H1 (cell line): Measurements from ENCODE around the gene RABGGTA. TPM values are rescaled to one million over a fixed set of nuclear protein-coding genes. Genes with fewer than 3 reads are reported as not detected.

Source experiments
- CTCF ChIA-PET: fragments of 300-600 bp; sonication (Branson Sonifier 250); formaldehyde crosslinking; loops from one replicate; lab custom pipeline; 2021; ENCODE audit not compliant: partially characterized antibody; lab: Charles Lee
- POLR2A ChIA-PET: fragments of 300-600 bp; sonication (Branson Sonifier 250); formaldehyde crosslinking; loops from one replicate; lab custom pipeline; 2021; ENCODE audit warnings: inconsistent platforms; ENCODE audit not compliant: partially characterized antibody; lab: Charles Lee
- DNase-seq, 2 experiments: peaks; one replicate each; pipeline versions ENCODE4 v3.0.0 to v3.0.0-alpha.2; 2010 to 2022; ENCODE audit warnings: low spot score in 2 of 2, low read depth in 1 of 2, mixed read lengths in 1 of 2
- FAIRE-seq: peaks from 2 replicates; lab custom pipeline; 2011; peaks lifted over from hg19 to GRCh38; lab: Jason Lieb, UNC
- H2AFZ ChIP-seq: 2 replicates; pipeline ENCODE4 v1.8.1; 2012; ENCODE audit warnings: low read length, inconsistent platforms
- H2AK5ac ChIP-seq: 2 replicates; pipeline ENCODE4 v1.6.1; 2013; ENCODE audit warnings: low read depth, low read length
- H2BK120ac ChIP-seq: replicated peaks from 2 replicates; pipeline ENCODE3; 2013; ENCODE audit warnings: low read depth, low read length, inconsistent platforms
- H2BK12ac ChIP-seq: 2 replicates; pipeline ENCODE4 v1.6.1; 2013; ENCODE audit warnings: low read depth, low read length
- H2BK15ac ChIP-seq: 2 replicates; pipeline ENCODE4 v1.6.1; 2013; ENCODE audit warnings: low read length
- H2BK20ac ChIP-seq: 2 replicates; pipeline ENCODE4 v1.6.1; 2013; ENCODE audit warnings: low read length
- H2BK5ac ChIP-seq: 2 replicates; pipeline ENCODE4 v1.6.1; 2013; ENCODE audit warnings: low read depth, low read length
- H3K14ac ChIP-seq: 2 replicates; pipeline ENCODE4 v1.6.1; 2013; ENCODE audit warnings: inconsistent platforms; ENCODE audit not compliant: insufficient read length
- H3K18ac ChIP-seq: 2 replicates; pipeline ENCODE4 v1.6.1; 2013; ENCODE audit warnings: low read length; ENCODE audit errors: extremely low read depth
- H3K23ac ChIP-seq: 2 replicates; pipeline ENCODE4 v1.6.1; 2013; ENCODE audit warnings: inconsistent platforms; ENCODE audit not compliant: insufficient read length
- H3K23me2 ChIP-seq: 2 replicates; pipeline ENCODE4 v1.6.1; 2013; ENCODE audit warnings: low read depth, low read length
- H3K27ac ChIP-seq: 2 replicates; pipeline ENCODE4 v1.6.1; 2011; ENCODE audit warnings: low read depth, low read length, inconsistent platforms
- H3K27me3 ChIP-seq, 4 experiments: replicated peaks in 1 of 4; 1 replicate in 1 of 4; 2 replicates in 3 of 4; pipeline versions ENCODE4 v1.6.1 to v1.8.1; 2011 to 2013; ENCODE audit warnings: low read length in 3 of 4, mild to moderate bottlenecking in 3 of 4, inconsistent platforms in 2 of 4, mixed read lengths in 2 of 4, moderate library complexity in 1 of 4; ENCODE audit not compliant: control insufficient read depth in 3 of 4, insufficient read depth in 3 of 4; ENCODE audit errors: extremely low read depth in 1 of 4
- H3K36me3 ChIP-seq, 4 experiments: 2 replicates each; pipeline versions ENCODE4 v1.6.1 to v1.8.1; 2011 to 2013; ENCODE audit warnings: mild to moderate bottlenecking in 4 of 4, low read length in 3 of 4, moderate library complexity in 2 of 4, control low read depth in 1 of 4, inconsistent platforms in 1 of 4; ENCODE audit not compliant: insufficient read depth in 4 of 4, control insufficient read depth in 2 of 4
- H3K4ac ChIP-seq: replicated peaks from 2 replicates; pipeline ENCODE3; 2013; ENCODE audit warnings: low read length, low read depth, mixed read lengths, inconsistent platforms; ENCODE audit not compliant: insufficient read length
- H3K4me1 ChIP-seq, 4 experiments: replicated peaks in 1 of 4; 1 replicate in 1 of 4; 2 replicates in 3 of 4; pipeline versions ENCODE4 v1.6.1 to v1.8.1; 2011 to 2013; ENCODE audit warnings: low read length in 3 of 4, inconsistent platforms in 2 of 4, mixed read lengths in 1 of 4; ENCODE audit not compliant: insufficient read depth in 4 of 4, control insufficient read depth in 3 of 4
- H3K4me2 ChIP-seq, 2 experiments: 2 replicates each; pipeline versions ENCODE4 v1.6.1 to v1.8.1; 2011 to 2013; ENCODE audit warnings: low read depth in 2 of 2, low read length in 2 of 2, control low read depth in 1 of 2, inconsistent platforms in 1 of 2, mild to moderate bottlenecking in 1 of 2; ENCODE audit not compliant: insufficient read depth in 1 of 2
- H3K4me3 ChIP-seq, 4 experiments: fragments of 200-600, 300-600 bp in 1 of 4; sonication (generic), shearing (Covaris generic), sonication (Bioruptor Twin) in 1 of 4; 2 replicates each; pipeline versions ENCODE4 v1.5.1 to v1.8.1; 2011 to 2016; ENCODE audit warnings: low read length in 4 of 4, low read depth in 3 of 4, control low read depth in 2 of 4, inconsistent platforms in 2 of 4, mild to moderate bottlenecking in 2 of 4, mixed read lengths in 1 of 4, moderate library complexity in 1 of 4; ENCODE audit not compliant: insufficient read depth in 2 of 4; ENCODE audit errors: extremely low read depth in 1 of 4
- H3K56ac ChIP-seq: replicated peaks from 2 replicates; pipeline ENCODE3; 2013; ENCODE audit warnings: low read depth, mild to moderate bottlenecking, mixed read lengths, low read length, inconsistent platforms; ENCODE audit not compliant: insufficient read length
- H3K79me1 ChIP-seq: 2 replicates; pipeline ENCODE4 v1.6.1; 2013; ENCODE audit warnings: low read depth, low read length, control low read depth
- H3K79me2 ChIP-seq, 2 experiments: 2 replicates each; pipeline versions ENCODE4 v1.6.1 to v1.8.1; 2012 to 2013; ENCODE audit warnings: low read length in 2 of 2, mild to moderate bottlenecking in 2 of 2, inconsistent platforms in 1 of 2; ENCODE audit not compliant: insufficient read depth in 2 of 2, control insufficient read depth in 1 of 2
- H3K9ac ChIP-seq, 4 experiments: replicated peaks in 1 of 4; 1 replicate in 1 of 4; 2 replicates in 3 of 4; pipeline versions ENCODE4 v1.6.1 to v1.8.1; 2011 to 2013; ENCODE audit warnings: low read depth in 3 of 4, low read length in 3 of 4, control low read depth in 2 of 4, mild to moderate bottlenecking in 2 of 4, moderate library complexity in 2 of 4, inconsistent platforms in 1 of 4; ENCODE audit errors: extremely low read depth in 1 of 4
- H3K9me3 ChIP-seq, 2 experiments: 2 replicates each; pipeline versions ENCODE4 v1.6.1 to v1.8.1; 2012 to 2013; ENCODE audit warnings: mild to moderate bottlenecking in 2 of 2, moderate library complexity in 2 of 2, control low read depth in 1 of 2, inconsistent platforms in 1 of 2, low read depth in 1 of 2, low read length in 1 of 2, mixed read lengths in 1 of 2; ENCODE audit not compliant: insufficient read depth in 2 of 2
- H4K20me1 ChIP-seq, 2 experiments: replicated peaks in 1 of 2; 2 replicates each; pipeline versions ENCODE3 to v1.8.1; 2011 to 2013; ENCODE audit warnings: inconsistent platforms in 2 of 2, low read length in 2 of 2, mild to moderate bottlenecking in 1 of 2; ENCODE audit not compliant: insufficient read depth in 2 of 2, control insufficient read depth in 1 of 2
- H4K5ac ChIP-seq: 2 replicates; pipeline ENCODE4 v1.6.1; 2013; ENCODE audit warnings: low read length, low read depth, mixed read lengths, inconsistent platforms; ENCODE audit not compliant: insufficient read length
- H4K8ac ChIP-seq: 2 replicates; pipeline ENCODE4 v1.8.0; 2013; ENCODE audit warnings: mild to moderate bottlenecking, moderate library complexity, low read length, inconsistent platforms; ENCODE audit not compliant: insufficient read depth; ENCODE audit errors: extremely low read depth
- H4K91ac ChIP-seq: replicated peaks from 2 replicates; pipeline ENCODE3; 2013; ENCODE audit warnings: low read length, mixed read lengths, inconsistent platforms; ENCODE audit not compliant: insufficient read length
- ASH2L ChIP-seq: fragments of 200-600, 300-600 bp; sonication (generic); IDR thresholded peaks from one replicate; pipeline ENCODE4 v1.7.1; 2017; ENCODE audit warnings: low read length
- GTF2F1 ChIP-seq: IDR thresholded peaks from 2 replicates; pipeline ENCODE4 v1.6.1; 2012; ENCODE audit warnings: low read depth, low read length, improper control_type of control experiment, borderline replicate concordance
- POU5F1 ChIP-seq: IDR thresholded peaks from 2 replicates; pipeline ENCODE4 v1.6.1; 2011; ENCODE audit warnings: low read depth, mild to moderate bottlenecking, low read length, moderate library complexity
- SIRT6 ChIP-seq: IDR thresholded peaks from one replicate; pipeline ENCODE4 v1.7.1; 2012; ENCODE audit warnings: low read length, inconsistent platforms
- SP4 ChIP-seq: IDR thresholded peaks from 2 replicates; pipeline ENCODE4 v1.6.1; 2012; ENCODE audit warnings: low read length, inconsistent platforms
- WGBS, 2 experiments: shearing (Covaris generic) in 1 of 2; methylation state at CpG; one replicate each; pipeline versions ENCODE4 v1.1.6 to v1.1.7; 2013 to 2015; ENCODE audit warnings: low lambda C conversion rate in 2 of 2, mixed read lengths in 2 of 2, inconsistent platforms in 1 of 2, low coverage in 1 of 2, missing lambda C conversion rate in 1 of 2; ENCODE audit not compliant: insufficient replicate concordance in 2 of 2, insufficient coverage in 1 of 2, insufficient read length in 1 of 2; ENCODE audit errors: extremely low coverage in 1 of 2, missing lambda C conversion rate in 1 of 2; 5-methylcytosine and 5-hydroxymethylcytosine counted together
- polyA plus RNA-seq, 7 experiments: library from polyadenylated mRNA; depleted of rRNA in 3 of 7; stranded (reverse) in 5 of 7; unstranded in 2 of 7; fragments of >200 nt in 5 of 7; fragments of 200-250 nt in 2 of 7; gene quantifications; 1 replicate in 5 of 7; 2 replicates in 1 of 7; 4 replicates in 1 of 7; pipeline versions ENCODE4 v1.2.1 to v1.2.3, GENCODE V29; 2011 to 2013; ENCODE audit warnings: missing spikeins in 2 of 7, mixed read lengths in 2 of 7
- total RNA-seq: library from RNA; stranded (reverse); fragmentation: NEBNext Ultra II Directional; extraction: Animal tissue kit (Norgen Biotek cat#: 25700); gene quantifications from 2 replicates; pipeline ENCODE4 v1.2.1, GENCODE V29; 2021
- TF ChIP-seq, protein P1 (sequence below), 3 experiments: IDR thresholded peaks; 1 replicate in 2 of 3; 2 replicates in 1 of 3; pipeline versions ENCODE4 v1.5.1 to v1.6.1; 2011; ENCODE audit warnings: low read length in 3 of 3, mild to moderate bottlenecking in 3 of 3, inconsistent platforms in 2 of 3, low read depth in 1 of 3, moderate library complexity in 1 of 3; ENCODE audit not compliant: insufficient read depth in 1 of 3; ENCODE audit errors: control extremely low read depth in 1 of 3
- TF ChIP-seq, protein P2 (sequence below): IDR thresholded peaks from 2 replicates; pipeline ENCODE4 v1.6.1; 2011; ENCODE audit warnings: low read length, improper control_type of control experiment

Gene RABGGTA
- total and polyA plus RNA-seq, 2 of the 8 experiments (the other 6 are each of a cell fraction or from before 2014, with no cell fraction given), result 16.0 to 49.8 TPM

DNA sequence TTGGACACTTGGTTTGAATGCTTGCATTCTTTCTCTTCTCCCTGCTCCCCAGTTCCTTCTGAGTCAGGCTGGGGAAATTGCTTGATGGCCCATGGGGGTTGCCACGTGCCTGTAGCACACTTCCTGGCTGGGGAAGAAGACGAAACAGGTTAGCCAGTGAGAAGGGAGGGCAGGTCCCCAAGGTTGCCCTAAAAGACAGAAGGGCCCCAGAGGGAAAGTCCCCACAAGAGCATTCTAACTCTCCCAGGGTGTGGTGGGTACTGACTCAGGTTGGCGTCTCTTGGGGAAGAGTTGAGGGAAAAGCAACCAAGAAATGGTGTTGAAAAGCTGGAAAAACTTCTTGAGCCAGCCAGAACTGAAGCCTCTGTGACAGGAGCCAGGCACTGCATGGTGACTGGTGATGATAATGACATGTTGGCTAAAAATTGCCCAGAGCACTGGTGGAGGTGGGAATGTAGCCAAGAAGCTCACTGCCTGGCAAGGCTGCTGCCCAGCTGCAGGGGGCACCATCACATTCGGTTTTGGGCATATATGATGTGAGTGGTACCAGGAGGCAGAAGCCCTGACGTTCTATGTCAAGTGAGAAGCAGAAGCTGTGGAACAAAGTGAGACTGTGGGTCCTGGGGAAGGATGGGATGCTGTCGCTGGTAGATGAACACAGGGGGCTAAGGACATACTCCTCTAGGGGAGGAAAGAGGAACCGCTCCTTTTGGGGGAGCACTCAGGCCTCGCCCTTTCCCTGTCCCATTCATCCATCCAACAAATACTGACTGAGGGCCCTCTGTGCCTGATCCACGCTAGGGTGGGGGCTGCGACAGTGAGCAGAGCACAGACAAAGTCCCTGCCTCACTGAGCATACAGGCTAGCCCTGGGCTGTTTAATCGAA lies 8.1 kb upstream of the RABGGTA start:
- no peak overlapping the region for H2BK20ac ChIP-seq
- H3K18ac ChIP-seq, result no peak overlapping the region
- ChIA-PET POLR2A (interaction anchor here (0.9 to 3.5 kb wide), 7 partner anchors 8 to 103 kb away, joined by 3 to 25 read pairs (median 4); partner anchors contain the start of genes CHMP4A and RABGGTA), CTCF (interaction anchor here (0.7 to 11.5 kb wide), 12 partner anchors 8 to 152 kb away, joined by 3 to 137 read pairs (median 8); partner anchors contain the start of genes CIDEB, DHRS1, LTB4R2 and NOP9)
- no peak overlapping the region for H2BK120ac ChIP-seq
- H2BK15ac ChIP-seq, result no peak overlapping the region
- no peaks in the 10 kb centered on the region for H3K4me1 ChIP-seq
- no peak for FAIRE-seq
- H3K4me2 ChIP-seq, result no peak overlapping the region
- no peak overlapping the region for H3K14ac ChIP-seq
- no peak overlapping the region for H4K8ac ChIP-seq
- no peak overlapping the region for H3K56ac ChIP-seq
- H4K20me1 ChIP-seq, result peaks cover 0 to 3% of the 10 kb centered on the region in 2 experiments
- H3K36me3 ChIP-seq, result no peaks in the 10 kb centered on the region
- H3K9me3 ChIP-seq, result no peaks in the 10 kb centered on the region
- H3K79me1 ChIP-seq, result no peaks in the 10 kb centered on the region; the same call in 1 of the 2 replicates
- H3K27ac ChIP-seq, result no peak overlapping the region
- H4K5ac ChIP-seq, result no peak overlapping the region
- H3K23me2 ChIP-seq, result no peaks in the 10 kb centered on the region
- H3K79me2 ChIP-seq, result no peaks in the 10 kb centered on the region
- H2AK5ac ChIP-seq, result no peak overlapping the region
- H3K9ac ChIP-seq, result no peak overlapping the region; a peak in 1 of 7 replicates
- H2AFZ ChIP-seq, result no peak overlapping the region
- H4K91ac ChIP-seq, result no peak overlapping the region
- DNase-seq, result no peak
- no peak overlapping the region for H2BK5ac ChIP-seq
- no peaks in the 10 kb centered on the region for H3K27me3 ChIP-seq
- WGBS, 2 experiments, result 80% methylated on average over 11 of the region's 11 CpGs; no CpG with 5 or more reads in 1 of the 2 experiments
- no peak overlapping the region for H3K23ac ChIP-seq
- H2BK12ac ChIP-seq, result no peak overlapping the region
- H3K4me3 ChIP-seq, result no peak overlapping the region
- no peak overlapping the region for H3K4ac ChIP-seq
- no peak for TF ChIP-seq ASH2L
- TF ChIP-seq, protein P1, sequence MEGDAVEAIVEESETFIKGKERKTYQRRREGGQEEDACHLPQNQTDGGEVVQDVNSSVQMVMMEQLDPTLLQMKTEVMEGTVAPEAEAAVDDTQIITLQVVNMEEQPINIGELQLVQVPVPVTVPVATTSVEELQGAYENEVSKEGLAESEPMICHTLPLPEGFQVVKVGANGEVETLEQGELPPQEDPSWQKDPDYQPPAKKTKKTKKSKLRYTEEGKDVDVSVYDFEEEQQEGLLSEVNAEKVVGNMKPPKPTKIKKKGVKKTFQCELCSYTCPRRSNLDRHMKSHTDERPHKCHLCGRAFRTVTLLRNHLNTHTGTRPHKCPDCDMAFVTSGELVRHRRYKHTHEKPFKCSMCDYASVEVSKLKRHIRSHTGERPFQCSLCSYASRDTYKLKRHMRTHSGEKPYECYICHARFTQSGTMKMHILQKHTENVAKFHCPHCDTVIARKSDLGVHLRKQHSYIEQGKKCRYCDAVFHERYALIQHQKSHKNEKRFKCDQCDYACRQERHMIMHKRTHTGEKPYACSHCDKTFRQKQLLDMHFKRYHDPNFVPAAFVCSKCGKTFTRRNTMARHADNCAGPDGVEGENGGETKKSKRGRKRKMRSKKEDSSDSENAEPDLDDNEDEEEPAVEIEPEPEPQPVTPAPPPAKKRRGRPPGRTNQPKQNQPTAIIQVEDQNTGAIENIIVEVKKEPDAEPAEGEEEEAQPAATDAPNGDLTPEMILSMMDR (IDR thresholded peaks at IDR 0.05; ENCODE audit: control extremely low read depth in 1 of 3, insufficient read depth in 1 of 3, low read depth in 1 of 3, low read length in 3 of 3), result peak; percentile 27 to 52 (median 51); a peak in 2 of 4 replicates
- no peak for TF ChIP-seq SIRT6
- TF ChIP-seq GTF2F1, result no peak
- TF ChIP-seq, protein P2, sequence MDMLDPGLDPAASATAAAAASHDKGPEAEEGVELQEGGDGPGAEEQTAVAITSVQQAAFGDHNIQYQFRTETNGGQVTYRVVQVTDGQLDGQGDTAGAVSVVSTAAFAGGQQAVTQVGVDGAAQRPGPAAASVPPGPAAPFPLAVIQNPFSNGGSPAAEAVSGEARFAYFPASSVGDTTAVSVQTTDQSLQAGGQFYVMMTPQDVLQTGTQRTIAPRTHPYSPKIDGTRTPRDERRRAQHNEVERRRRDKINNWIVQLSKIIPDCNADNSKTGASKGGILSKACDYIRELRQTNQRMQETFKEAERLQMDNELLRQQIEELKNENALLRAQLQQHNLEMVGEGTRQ, result no peak
- no peak for TF ChIP-seq SP4
- TF ChIP-seq POU5F1, result no peak
